Keratinocyte (primary cell): ENCODE measurements around the gene LGR6. TPM values are rescaled to one million over a fixed set of nuclear protein-coding genes. Genes with fewer than 3 reads are reported as not detected.

Experiments
- DNase-seq: peaks from one replicate; pipeline ENCODE4 v3.0.0-alpha.2; 2011; ENCODE audit warnings: low read depth, missing footprints, low spot score
- FAIRE-seq: peaks from 2 replicates; lab custom pipeline; 2011; peaks lifted over from hg19 to GRCh38; lab: Jason Lieb, UNC
- H2AFZ ChIP-seq: 2 replicates; pipeline ENCODE4 v1.6.0; 2012; ENCODE audit warnings: low read length, control low read depth, inconsistent platforms; ENCODE audit not compliant: control insufficient read depth
- H3K27ac ChIP-seq: 2 replicates; pipeline ENCODE4 v1.5.1; 2011; ENCODE audit warnings: low read length; ENCODE audit not compliant: control insufficient read depth, insufficient read depth
- H3K27me3 ChIP-seq: 3 replicates; pipeline ENCODE4 v1.6.0; 2011; ENCODE audit warnings: low read length; ENCODE audit not compliant: control insufficient read depth, insufficient read depth; ENCODE audit errors: extremely low read depth
- H3K36me3 ChIP-seq, 2 experiments: 2 replicates in 1 of 2; 3 replicates in 1 of 2; pipeline ENCODE4 v1.5.1; 2011; ENCODE audit warnings: low read length in 2 of 2, mild to moderate bottlenecking in 1 of 2; ENCODE audit not compliant: control insufficient read depth in 2 of 2, insufficient read depth in 2 of 2; ENCODE audit errors: extremely low read depth in 1 of 2
- H3K4me1 ChIP-seq: 3 replicates; pipeline ENCODE4 v1.5.1; 2011; ENCODE audit warnings: low read length; ENCODE audit not compliant: control insufficient read depth, insufficient read depth; ENCODE audit errors: extremely low read depth
- H3K4me2 ChIP-seq: 3 replicates; pipeline ENCODE4 v1.6.0; 2011; ENCODE audit warnings: low read depth, low read length; ENCODE audit not compliant: control insufficient read depth, insufficient read depth; ENCODE audit errors: extremely low read depth
- H3K4me3 ChIP-seq, 3 experiments: fragments of 200-600 bp in 1 of 3; sonication (generic) in 1 of 3; 2 replicates in 2 of 3; 3 replicates in 1 of 3; pipeline ENCODE4 v1.5.1; 2011 to 2016; ENCODE audit warnings: low read length in 3 of 3, mild to moderate bottlenecking in 3 of 3, control low read depth in 2 of 3, inconsistent platforms in 1 of 3, low read depth in 1 of 3, mixed read lengths in 1 of 3, mixed run types in 1 of 3, moderate library complexity in 1 of 3; ENCODE audit not compliant: control insufficient read depth in 2 of 3, insufficient read depth in 2 of 3; ENCODE audit errors: extremely low read depth in 1 of 3
- H3K79me2 ChIP-seq: 2 replicates; pipeline ENCODE4 v1.6.0; 2012; ENCODE audit warnings: low read length; ENCODE audit not compliant: control insufficient read depth, insufficient read depth
- H3K9ac ChIP-seq: 3 replicates; pipeline ENCODE4 v1.6.0; 2011; ENCODE audit warnings: low read length; ENCODE audit not compliant: control insufficient read depth, insufficient read depth; ENCODE audit errors: extremely low read depth
- H3K9me1 ChIP-seq: 3 replicates; pipeline ENCODE4 v1.6.0; 2011; ENCODE audit warnings: low read length; ENCODE audit not compliant: control insufficient read depth, insufficient read depth; ENCODE audit errors: extremely low read depth
- H3K9me3 ChIP-seq: 2 replicates; pipeline ENCODE4 v1.5.1; 2012; ENCODE audit warnings: low read depth, low read length; ENCODE audit not compliant: control insufficient read depth
- H4K20me1 ChIP-seq: 3 replicates; pipeline ENCODE4 v1.6.0; 2011; ENCODE audit warnings: low read length; ENCODE audit not compliant: control insufficient read depth, insufficient read depth; ENCODE audit errors: extremely low read depth
- CTCF ChIP-seq, 3 experiments: IDR thresholded peaks in 1 of 3; conservative IDR thresholded peaks in 1 of 3; optimal IDR thresholded peaks in 1 of 3; 2 replicates in 2 of 3; 3 replicates in 1 of 3; pipeline versions ENCODE3 to v1.5.1; 2011; ENCODE audit warnings: low read length in 3 of 3, mild to moderate bottlenecking in 3 of 3, moderate library complexity in 2 of 3, control low read depth in 1 of 3, inconsistent platforms in 1 of 3; ENCODE audit not compliant: insufficient read depth in 2 of 3; ENCODE audit errors: extremely low read depth in 1 of 3
- EZH2 ChIP-seq: IDR thresholded peaks from one replicate; pipeline ENCODE4 v1.6.1; 2012; ENCODE audit warnings: inconsistent platforms, mild to moderate bottlenecking, low read length, moderate library complexity
- dilution Hi-C: fragments of 300-500 bp; cut with MboI; formaldehyde crosslinking; loops from one replicate; pipeline ENCODE4 v1.7.0; 2020; ENCODE audit warnings: low sequenced_read_pairs; ENCODE audit not compliant: extremely low pct_ligation_motif_present
- polyA plus RNA-seq, 5 experiments: library from polyadenylated mRNA; depleted of rRNA in 3 of 5; stranded (reverse) in 3 of 5; stranded (forward) in 1 of 5; unstranded in 1 of 5; fragments of >200 nt; gene quantifications; 1 replicate in 1 of 5; 2 replicates in 3 of 5; 3 replicates in 1 of 5; pipeline versions ENCODE4 v1.2.1 to v1.2.3, GENCODE V29; 2011 to 2012; ENCODE audit warnings: missing spikeins in 2 of 5, low read depth in 1 of 5, low replicate concordance in 1 of 5

LGR6 gene
- polyA plus RNA-seq, 1 donor (not counting 4 experiments of a cell fraction or from before 2014, with no cell fraction given), result 0.42 TPM

GRCh38 chr1:202329891-202330290 is 136.3 kb downstream of the LGR6 start:
- Histone ChIP-seq H3K9me3 (no peaks in the 10 kb centered on the region), H3K4me1 (no peaks in the 10 kb centered on the region), H3K79me2 (no peaks in the 10 kb centered on the region), H3K4me2 (no peak overlapping the region), H3K36me3 (peaks cover 2 to 3% of the 10 kb centered on the region in 2 experiments), H4K20me1 (no peaks in the 10 kb centered on the region), H3K27me3 (no peaks in the 10 kb centered on the region), H3K9me1 (no peaks in the 10 kb centered on the region), H3K9ac (no peak overlapping the region), H3K27ac (no peak overlapping the region), H3K4me3 (no peak overlapping the region), H2AFZ (no peak overlapping the region)
- FAIRE-seq (no peak), DNase-seq (no peak)
- TF ChIP-seq CTCF (optimal IDR thresholded peaks at IDR 0.05 in 1 of 3, IDR thresholded peaks at IDR 0.05 in 1 of 3, conservative IDR thresholded peaks at IDR 0.05 in 1 of 3; ENCODE audit: extremely low read depth in 1 of 3, insufficient read depth in 2 of 3, low read length in 3 of 3) (peak; percentile 3 to 24 (median 16)), EZH2 (no peak)
- dilution Hi-C loops, result no loop called here

- Histone ChIP-seq H3K36me3 (peaks cover 2 to 3% of the 10 kb centered on the region in 2 experiments), H2AFZ (no peak overlapping the region), H3K9me3 (no peaks in the 10 kb centered on the region), H3K9me1 (no peaks in the 10 kb centered on the region), H4K20me1 (no peaks in the 10 kb centered on the region), H3K4me1 (no peaks in the 10 kb centered on the region), H3K9ac (no peak overlapping the region), H3K27ac (no peak overlapping the region), H3K27me3 (no peaks in the 10 kb centered on the region), H3K4me3 (no peak overlapping the region), H3K4me2 (no peak overlapping the region), H3K79me2 (peaks cover 8% of the 10 kb centered on the region)
- FAIRE-seq (no peak), DNase-seq (no peak)
- TF ChIP-seq EZH2 (no peak), CTCF (optimal IDR thresholded peaks at IDR 0.05 in 1 of 3, IDR thresholded peaks at IDR 0.05 in 1 of 3, conservative IDR thresholded peaks at IDR 0.05 in 1 of 3; ENCODE audit: extremely low read depth in 1 of 3, insufficient read depth in 2 of 3, low read length in 3 of 3) (no peak)
- dilution Hi-C loops, result no loop called here
Measured at GRCh38 chr1:202333861-202334260, 140.3 kb downstream of the LGR6 start.
